GM12865 (cell line): ENCODE data around the gene TRPM1.
A peak's percentile ranks its signal among the peaks of the same experiment; 100 is the strongest.

Experiments used
- DNase-seq: peaks from one replicate; pipeline ENCODE4 v3.0.0; 2010; ENCODE audit warnings: low read depth
- H3K4me3 ChIP-seq: 2 replicates; pipeline ENCODE4 v1.5.1; 2011; ENCODE audit warnings: mild to moderate bottlenecking, low read depth, low read length, control low read depth
- CTCF ChIP-seq: IDR thresholded peaks from 2 replicates; pipeline ENCODE4 v1.5.1; 2011; ENCODE audit warnings: low read length, control low read depth, low read depth, inconsistent platforms; ENCODE audit not compliant: insufficient read depth; ENCODE audit errors: missing control alignments

The TRPM1 gene

GRCh38 chr15:31035610-31036009, 65.9 kb downstream of the TRPM1 start:
- TF ChIP-seq CTCF, result no peak
- H3K4me3 ChIP-seq, result no peak overlapping the region
- DNase-seq, result no peak

- DNase-seq, result no peak
- no peak for TF ChIP-seq CTCF
- H3K4me3 ChIP-seq, result no peak overlapping the region
Measured at GRCh38 chr15:31034152-31034551, 67.4 kb downstream of the TRPM1 start.

GRCh38 chr15:31032961-31033371, 68.6 kb downstream of the TRPM1 start:
- DNase-seq, result no peak
- no peak overlapping the region for H3K4me3 ChIP-seq
- no peak for TF ChIP-seq CTCF

- DNase-seq, result peak; percentile 74
- no peak overlapping the region for H3K4me3 ChIP-seq
- TF ChIP-seq CTCF, result no peak
Measured at GRCh38 chr15:31031471-31032067, 70.0 kb downstream of the TRPM1 start.

GRCh38 chr15:31027910-31028578, 73.5 kb downstream of the TRPM1 start:
- no peak overlapping the region for H3K4me3 ChIP-seq
- no peak for DNase-seq
- TF ChIP-seq CTCF, result no peak

GRCh38 chr15:31025996-31026395, 75.5 kb downstream of the TRPM1 start:
- no peak overlapping the region for H3K4me3 ChIP-seq
- TF ChIP-seq CTCF, result no peak
- DNase-seq, result no peak

GRCh38 chr15:31024979-31025378, 76.5 kb downstream of the TRPM1 start:
- no peak overlapping the region for H3K4me3 ChIP-seq
- DNase-seq, result no peak
- TF ChIP-seq CTCF, result no peak
